HG03060 (cell line): Measurements from ENCODE around the gene CDK17.

Source experiments
- ATAC-seq: cut with Tn5 transposase; IDR thresholded peaks from one replicate; pipeline ENCODE4 v1.9.1; 2021; ENCODE audit warnings: low read depth, moderate number of reproducible peaks; ENCODE audit not compliant: unreplicated experiment

The CDK17 gene

DNA sequence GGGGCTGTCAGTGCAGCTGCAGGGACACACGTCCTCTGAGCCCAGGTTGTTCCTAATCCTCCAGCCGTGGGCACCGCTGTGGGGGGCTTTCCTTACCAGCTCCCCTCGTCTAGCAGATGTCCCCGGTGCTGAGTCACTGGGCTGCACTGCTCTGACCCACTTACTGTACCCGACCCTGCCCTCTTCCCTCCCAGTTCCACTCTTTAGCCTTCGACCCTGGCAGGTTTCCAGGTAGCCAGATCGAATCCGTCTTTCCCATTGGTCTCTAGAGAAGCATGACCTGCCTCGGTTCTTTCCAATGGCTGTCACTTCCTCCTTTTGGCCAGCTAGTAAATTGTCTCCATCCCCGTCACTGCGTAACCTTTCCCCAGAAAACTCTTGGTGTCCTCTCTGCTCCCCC lies 157.6 kb downstream of the CDK17 start:
- ATAC-seq = no peak

DNA sequence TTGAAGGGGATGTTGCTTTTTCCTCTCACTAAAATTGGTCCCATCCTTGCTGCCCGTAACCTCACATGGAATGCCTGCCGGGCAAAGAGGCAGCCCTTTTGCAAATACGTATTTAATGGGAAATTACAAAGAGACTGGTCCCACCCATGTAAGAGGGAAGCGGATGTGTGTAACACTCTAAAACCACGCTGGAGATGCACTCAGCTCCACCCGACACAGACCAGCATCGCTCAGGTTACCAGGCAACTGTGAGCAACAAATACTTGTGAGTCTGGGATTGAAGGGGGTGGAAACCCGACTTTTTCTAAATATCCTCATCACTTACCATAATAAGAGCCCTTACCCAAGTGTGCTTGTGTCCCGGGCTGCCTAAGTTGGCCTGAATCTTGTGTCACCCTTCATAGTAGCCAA lies 158.4 kb downstream of the CDK17 start:
- no peak for ATAC-seq

DNA sequence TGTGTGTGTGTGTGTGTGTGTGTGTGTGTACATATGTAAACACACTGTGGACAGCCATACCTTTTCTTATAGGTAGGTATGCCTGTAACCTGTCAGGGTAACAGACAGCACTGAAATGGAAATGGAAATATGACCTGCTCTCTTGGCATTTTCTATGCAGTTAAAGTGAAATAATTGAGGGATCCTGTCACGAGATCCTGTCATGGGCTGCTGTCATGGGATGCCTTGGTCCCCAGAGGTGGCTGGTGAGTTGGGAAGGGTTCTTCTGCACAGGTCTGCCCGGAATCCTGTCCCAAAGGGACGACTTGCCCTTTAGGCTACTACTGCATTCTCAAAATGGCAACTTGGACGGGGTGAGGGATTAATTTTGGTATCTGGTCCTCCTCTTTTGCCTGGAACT lies 158.8 kb downstream of the CDK17 start:
- no peak for ATAC-seq

DNA sequence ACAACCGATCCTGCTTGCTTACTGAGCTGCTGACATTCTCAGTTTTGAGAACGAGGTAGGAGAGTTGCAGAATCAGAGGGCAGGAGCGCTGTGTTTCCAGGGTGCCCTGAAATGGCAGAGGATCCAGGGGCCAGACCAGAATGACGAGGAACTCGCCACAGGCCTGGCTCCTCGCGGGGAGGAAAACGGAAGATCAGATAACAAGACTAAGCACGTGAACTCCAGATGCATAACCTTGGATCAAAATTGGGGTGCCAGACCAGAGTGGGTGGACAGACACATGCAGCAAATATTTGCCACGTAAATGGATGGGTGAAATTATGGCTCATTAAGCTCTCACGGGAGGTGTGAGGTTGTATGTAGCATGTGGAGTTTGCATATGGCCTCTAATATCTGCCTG lies 159.6 kb downstream of the CDK17 start:
- no peak for ATAC-seq

DNA sequence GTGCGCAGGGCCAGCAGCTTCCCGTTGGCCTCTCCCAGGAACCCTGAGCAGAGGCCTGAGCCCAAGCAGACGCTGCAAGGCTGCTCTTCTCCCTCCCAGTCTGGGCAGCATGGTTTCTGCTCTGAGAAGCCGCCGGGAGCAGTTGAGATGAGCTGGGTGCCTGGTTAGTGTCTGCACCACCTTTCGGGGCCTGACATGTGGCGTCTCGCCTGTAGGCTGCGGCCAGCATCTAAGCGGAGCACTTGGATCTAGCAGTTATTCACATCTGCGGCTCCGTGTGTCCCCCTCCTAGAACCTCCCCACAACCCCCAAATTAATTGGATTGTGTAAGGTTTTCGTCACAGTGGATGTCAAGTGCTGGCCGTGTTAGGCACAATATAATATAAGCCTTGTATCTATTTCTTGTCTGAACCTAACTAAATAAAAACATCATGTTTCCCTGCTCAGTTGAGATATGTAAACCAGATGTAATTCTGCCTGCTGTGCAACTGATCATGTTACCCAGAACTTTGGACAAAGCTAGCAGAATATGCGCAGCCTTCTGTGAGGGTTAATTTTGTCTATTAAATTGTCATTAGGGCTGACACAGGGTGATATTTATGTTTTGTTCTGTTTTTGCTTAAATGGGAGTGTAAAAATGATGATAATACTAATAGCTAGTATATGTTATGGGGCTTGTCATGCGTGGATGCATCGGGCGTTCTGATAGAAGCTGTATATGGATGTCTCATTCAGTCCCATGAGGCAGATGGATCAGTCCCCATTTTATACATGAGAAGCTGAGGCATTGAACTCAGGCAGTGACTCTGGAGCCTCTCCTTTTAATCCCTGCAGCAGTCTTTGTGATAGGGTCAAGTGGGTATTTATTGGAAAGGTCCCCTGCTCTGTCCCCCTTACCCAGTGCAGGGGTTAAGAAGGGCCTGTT lies 160.3 kb downstream of the CDK17 start:
- ATAC-seq = no peak

DNA sequence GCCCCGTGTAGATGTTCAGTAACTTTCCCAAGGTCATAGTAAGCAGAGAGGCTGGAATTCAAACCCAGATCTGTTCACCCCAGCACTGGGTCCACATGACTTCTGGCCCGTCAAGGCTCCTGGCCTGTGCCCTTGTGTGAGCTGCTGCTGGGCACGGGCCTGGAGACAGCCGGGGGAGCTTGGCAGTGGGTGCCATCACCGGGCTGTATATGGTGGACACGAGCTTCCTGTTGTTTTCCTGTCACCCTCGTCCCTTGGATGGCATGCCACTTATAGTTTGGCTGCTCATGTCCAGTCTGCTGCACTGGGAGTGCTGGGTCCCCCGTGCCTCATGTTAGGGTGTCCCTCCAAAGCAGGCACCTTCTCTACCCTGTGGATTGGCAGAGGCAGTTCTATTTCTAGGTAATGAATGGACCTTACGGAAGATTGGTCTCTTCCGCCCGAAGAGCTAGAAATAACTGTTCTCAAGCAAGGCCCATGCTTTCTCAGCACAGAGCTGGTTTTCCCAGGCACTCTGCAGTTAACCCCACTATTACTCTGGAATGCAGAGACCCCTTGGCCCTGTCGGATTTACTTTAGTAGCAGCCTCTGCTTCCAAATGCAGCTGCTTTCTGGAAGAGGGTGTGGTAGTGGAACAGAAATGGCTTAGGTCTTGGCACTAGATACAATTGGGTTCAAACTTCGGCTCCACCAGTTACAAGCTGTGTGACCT lies 161.7 kb downstream of the CDK17 start:
- ATAC-seq = no peak

DNA sequence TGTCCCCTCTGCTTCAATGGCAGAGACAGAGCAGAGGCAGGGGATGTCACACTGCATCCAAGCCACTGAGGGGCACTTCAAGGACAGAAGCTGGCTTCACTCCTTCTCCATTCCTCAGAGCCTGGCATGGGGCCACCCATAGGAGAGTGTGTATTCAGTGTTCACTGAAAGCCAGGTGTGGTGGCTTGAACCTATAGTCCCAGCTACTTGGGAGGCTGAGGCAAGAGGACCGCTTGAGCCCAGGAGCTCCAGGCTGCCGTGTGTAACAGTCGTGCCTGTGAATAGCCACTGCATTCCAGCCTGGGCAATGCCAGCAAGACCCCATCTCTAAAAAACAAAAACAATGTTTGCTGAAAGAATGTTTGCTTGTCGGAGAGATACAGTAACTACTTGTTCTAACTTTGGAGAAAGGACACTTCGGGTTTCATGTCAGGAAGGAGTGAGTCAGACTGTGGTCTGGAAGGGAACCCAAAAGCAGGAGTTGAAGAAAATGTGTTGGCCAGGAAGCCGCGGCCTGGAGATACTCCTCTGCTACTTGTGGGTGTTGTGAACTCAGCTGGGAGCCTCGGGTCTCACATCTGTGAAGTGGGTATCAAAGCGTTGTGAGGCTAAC lies 162.7 kb downstream of the CDK17 start:
- ATAC-seq = no peak

DNA sequence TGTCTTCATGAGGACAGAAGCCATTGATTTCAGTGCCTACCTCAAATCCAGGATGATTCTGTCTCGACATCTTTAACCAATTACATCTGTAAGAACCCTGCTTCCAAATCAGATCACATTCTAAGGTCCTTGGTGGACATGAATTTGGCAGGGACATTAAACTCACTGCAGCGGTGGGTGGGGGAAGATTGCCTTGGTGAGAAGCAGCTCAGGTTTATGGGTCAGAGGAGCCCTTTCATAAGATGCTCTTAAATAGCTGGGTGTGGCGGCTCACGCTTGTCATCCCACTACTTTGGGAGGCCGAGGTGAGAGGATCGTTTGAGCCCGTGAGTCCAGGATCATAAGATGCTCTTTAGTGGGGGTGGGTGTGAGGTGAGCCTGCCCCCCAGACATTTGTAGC lies 163.2 kb downstream of the CDK17 start:
- ATAC-seq = no peak

DNA sequence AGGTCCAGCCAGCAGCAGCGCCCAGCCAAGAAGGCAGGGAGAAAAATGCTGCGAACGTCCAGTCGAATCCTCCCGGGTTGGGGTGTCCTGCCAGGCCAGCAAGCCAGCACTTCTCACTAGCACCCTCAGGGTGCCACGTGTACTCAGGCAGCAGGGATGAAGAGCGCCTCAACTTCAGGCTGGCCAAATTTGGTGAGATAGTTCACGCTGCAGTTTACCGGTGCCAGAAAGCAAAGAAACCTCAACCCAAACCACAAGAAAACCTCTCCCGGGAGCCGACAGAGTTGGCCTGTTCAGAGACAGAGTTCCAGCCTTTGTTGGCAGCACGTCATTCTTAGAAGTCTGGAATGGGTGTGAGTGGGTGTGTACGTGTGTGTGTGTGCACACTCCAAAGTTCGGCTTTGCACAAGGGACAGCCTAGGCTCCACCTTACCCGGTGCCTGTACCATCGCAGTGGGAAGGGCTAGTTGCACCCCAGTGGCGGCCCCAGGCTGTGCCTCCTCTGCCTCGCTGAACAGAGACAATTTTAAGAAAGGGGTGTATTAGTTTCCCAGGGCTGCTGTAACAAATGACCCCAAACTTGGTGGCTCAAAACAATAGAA lies 163.9 kb downstream of the CDK17 start:
- ATAC-seq = no peak

DNA sequence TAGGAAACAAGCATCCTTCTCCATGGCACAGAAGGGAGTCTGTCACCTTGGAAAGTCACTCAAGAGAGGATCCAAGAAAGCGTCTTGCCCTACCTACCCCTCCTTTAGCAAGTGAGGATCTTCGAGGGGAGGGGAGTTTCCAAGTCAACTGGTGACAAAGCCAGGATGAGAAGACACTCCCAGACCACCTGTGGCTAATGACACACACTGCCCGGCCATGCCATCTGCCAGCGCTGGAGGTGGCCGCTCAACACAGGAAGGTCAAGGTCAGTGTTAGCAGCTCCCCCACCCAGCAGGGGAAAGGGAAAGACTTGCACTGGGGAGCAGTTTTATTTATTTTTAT lies 164.8 kb downstream of the CDK17 start:
- no peak for ATAC-seq

DNA sequence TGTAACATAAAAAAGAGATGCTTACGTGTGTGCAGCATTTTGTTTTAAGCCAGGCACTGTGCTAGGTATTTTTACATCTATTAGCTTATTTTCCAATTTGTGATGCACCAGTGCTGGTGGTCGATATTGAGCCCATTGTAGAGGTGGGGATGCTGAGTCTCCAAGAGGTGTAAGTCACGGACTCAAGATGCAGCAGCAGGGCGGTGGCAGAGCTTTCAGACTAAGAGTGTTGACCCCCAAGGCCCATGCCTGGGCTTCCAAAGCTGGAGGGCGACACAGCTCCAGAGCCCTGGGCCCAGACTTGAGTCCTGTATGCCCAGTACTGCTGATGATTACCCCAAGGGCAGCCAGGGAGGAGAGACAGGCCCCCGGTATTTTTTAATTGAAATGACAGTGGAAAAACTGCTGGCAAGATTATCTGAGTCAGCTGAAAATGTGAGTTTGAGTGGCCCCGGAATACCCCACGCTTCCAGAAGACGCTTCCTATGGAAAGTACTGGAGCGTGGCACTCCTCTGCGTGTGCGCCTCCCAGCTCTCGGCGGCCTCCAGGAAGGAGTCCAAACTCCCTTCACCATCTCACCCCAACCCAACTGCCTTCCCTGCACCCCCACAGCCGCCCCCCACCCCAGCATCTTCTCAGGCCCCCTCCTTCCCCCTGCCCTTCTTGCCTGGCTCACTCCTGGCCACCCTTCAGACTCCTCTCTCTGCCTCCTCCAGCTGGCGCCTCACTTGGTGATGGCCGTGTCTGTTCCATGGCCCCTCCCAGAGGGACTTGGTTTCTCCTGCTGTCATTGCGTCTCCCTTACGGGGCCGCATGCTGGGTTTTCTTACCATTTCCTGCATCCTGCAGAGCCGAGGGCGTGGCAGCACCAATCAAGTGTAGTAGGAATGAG lies 165.4 kb downstream of the CDK17 start:
- no peak for ATAC-seq

DNA sequence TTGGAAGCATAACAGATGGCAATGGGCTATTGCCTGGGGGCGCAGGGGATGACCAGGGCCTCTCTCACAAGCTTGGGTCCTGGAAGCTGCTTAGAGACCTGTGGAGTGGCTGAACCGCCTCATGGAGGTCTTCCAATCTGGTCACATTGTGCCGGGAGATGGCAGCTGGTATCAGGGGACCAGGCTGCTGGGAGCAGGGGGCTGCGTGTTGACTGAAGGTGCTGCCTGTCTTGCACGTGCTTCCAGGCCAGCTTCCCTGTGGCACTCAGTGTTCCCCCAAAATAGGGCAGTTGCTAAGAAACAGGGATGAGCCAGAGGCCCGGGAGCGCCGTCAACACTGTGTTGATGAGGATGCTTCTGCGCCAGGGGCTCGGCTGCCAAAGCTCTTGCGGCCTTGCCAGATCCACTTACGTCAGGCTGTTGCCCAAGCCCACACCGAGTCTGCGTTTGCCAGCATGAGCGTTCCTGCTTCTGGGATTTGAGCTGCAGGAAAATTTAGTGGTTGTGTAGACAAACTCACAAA lies 166.2 kb downstream of the CDK17 start:
- no peak for ATAC-seq

DNA sequence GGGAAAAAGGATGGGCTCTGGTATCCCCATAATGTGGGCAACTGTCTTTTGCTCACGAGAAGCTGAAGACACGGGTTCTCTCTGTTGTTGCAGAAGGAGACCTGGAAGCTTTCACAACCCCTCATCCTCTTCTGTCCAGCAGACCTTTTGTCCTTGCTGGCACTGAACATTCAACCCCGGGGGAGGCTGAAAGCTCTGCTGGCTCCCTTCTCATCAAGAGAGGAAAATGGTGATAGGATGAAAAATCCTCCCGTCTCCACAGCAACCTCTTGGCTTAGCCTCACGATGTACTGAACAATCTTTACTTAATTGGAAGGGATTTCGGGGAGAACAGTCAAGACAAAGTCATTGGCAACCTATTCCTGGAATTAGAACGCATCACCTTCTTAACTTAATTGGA lies 167.1 kb downstream of the CDK17 start:
- ATAC-seq = no peak

DNA sequence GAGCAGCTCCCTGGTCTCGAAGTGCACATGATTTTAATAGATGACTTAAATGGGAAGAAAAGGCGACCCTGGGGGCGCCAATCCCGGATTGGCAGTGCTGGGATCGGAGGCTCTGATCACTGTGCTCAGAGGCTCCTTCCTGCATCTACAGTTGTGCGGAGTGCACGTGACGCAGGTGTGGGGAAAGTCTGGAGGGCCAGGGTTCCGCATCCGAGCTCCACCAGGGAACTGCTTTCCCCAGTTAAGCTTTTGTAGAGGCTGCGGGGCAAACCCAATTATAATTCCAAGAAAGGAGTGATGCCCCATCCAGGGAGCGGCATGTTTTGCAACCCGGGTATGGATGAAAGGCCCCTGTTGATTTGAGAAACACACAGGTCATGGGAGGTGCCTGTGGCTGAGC lies 169.6 kb downstream of the CDK17 start:
- ATAC-seq = no peak

DNA sequence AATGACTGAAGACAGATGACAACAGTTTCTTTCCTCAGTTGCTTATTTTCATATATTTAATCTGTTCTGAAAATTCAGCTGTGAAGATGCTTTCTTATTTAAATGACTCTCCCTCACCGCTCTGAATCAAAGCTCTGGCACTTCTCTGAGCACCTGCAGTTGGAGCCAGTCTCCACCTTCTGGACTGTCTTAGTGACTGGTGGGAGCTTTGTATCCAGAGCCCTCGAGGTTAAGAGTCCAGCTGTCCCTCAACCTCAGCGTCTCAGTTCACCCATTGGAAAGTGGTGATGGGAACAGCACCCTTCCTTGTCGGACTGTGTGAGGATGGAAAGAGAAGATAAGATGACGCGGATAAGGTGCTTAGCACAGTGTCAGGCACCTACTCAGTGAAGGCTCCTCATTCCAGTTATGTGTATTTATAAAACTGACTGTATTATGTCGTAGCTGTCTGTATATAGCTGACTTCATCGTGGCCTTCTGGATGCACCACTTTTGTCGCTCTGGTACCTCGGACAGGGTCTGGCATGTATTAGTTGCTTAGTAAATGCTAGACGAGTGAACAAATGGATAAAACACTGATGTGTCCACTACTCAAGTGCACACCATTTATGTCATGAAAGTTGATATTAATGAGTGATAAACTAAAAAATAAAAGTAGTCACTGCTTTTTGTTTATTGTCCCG lies 171.5 kb downstream of the CDK17 start:
- ATAC-seq = no peak
